HG03108 (cell line): ENCODE measurements around the gene SPIRE1.
"Not testable (repeated sequence)": the region's sequence is repeated elsewhere in the genome, so short reads cannot be mapped to it uniquely, and the experiment has no call there.

Source experiments
- ATAC-seq: cut with Tn5 transposase; IDR thresholded peaks from one replicate; pipeline ENCODE4 v1.9.1; 2021; ENCODE audit warnings: moderate library complexity; ENCODE audit not compliant: unreplicated experiment

SPIRE1 gene

GRCh38 chr18:12422936-12423335, 235.0 kb downstream of the SPIRE1 start:
- no peak for ATAC-seq

DNA sequence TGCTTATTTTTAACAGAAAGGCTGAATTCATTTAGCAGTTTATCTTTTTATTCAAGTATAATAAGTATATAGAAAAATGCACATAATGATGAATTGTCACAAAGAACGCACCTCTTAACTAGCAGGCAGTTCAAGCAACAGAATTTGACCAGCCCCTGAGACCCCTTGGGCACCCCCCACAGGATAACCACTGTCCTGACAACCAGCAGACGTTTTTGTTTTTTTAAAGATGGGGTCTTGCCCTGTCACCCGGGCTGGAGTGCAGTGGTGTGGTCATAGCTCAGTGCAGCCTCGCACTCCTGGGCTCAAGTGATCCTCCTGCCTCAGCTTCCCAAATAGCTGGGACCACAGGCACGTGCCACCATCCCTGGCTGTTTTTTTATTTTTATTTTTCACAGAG, 236.2 kb downstream of the SPIRE1 start:
- ATAC-seq = no peak

GRCh38 chr18:12420821-12421421, 237.0 kb downstream of the SPIRE1 start:
- ATAC-seq = no peak

- no peak for ATAC-seq
Observed at GRCh38 chr18:12417687-12418086, 240.2 kb downstream of the SPIRE1 start.

DNA sequence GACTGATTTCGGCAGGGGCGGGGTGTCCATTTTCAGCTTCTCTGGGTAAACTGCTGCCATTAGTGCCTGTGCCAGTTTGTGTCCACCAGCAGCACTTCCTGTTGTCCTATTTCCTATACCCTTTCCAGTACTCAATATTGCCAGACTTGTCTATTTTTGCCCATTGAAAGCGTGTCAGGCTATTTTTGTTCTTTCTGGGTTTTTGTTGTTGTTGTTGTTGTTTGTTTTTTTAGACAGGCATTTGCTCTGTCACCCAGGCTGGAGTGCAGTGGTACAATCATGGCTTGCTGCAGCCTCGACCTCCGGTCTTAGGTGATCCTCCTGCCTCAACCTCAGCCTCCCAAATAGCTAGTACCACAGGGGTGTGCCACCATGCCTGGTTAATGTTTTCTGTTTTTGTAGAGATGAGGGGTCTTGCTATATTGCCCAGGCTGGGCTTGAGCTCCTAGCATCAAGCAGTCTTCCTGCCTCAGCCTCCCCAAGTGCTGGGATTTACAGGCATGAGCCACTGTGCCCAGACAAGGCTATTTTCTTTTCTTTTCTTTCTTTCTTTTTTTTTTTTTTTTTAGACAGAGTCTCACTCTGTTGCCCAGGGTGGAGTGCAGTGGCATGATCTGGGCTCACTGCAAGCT, 241.7 kb downstream of the SPIRE1 start:
- ATAC-seq = no peak

DNA sequence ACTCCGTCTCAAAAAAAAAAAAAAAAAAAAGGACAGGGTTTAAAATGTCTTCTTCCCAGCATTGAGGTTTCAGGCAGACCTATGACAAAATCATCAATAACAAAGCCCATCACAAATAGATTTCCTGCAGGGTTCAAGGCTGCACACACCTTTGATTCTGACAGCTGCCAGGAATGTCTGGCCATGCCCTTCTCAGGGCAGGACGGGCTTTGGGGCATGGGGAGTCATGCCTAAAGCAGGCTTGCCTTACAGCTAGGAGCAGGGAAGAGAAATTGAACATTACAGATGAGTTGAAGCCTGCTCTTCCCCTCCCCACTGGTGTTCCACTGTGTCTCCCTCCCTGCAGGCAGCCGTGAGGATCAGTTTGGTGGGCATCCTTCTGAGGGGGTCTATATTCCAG, 246.5 kb downstream of the SPIRE1 start:
- ATAC-seq = no peak

GRCh38 chr18:12410747-12411146, 247.2 kb downstream of the SPIRE1 start:
- not testable (repeated sequence) for ATAC-seq

DNA sequence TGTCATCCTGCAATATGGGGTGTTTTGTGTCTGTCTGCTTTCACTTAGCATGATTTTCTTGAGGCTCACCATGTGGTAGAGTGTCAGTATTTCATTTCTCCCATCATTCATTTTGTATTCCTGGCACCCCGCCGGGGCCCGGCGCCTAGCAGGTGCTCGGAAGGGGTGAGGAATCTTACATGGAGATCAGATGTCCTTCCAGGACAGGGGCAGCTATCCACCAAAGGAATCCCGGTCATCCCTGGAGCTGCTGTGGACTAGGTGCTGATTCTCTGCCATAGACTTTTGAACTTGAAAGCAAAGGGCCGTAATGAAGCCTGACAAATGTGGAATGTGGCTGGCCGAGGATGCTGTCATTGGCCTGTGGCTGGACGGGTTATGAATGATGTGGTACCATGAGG, 247.8 kb downstream of the SPIRE1 start:
- no peak for ATAC-seq

- no peak for ATAC-seq
Observed at GRCh38 chr18:12409469-12409868, 248.4 kb downstream of the SPIRE1 start.

DNA sequence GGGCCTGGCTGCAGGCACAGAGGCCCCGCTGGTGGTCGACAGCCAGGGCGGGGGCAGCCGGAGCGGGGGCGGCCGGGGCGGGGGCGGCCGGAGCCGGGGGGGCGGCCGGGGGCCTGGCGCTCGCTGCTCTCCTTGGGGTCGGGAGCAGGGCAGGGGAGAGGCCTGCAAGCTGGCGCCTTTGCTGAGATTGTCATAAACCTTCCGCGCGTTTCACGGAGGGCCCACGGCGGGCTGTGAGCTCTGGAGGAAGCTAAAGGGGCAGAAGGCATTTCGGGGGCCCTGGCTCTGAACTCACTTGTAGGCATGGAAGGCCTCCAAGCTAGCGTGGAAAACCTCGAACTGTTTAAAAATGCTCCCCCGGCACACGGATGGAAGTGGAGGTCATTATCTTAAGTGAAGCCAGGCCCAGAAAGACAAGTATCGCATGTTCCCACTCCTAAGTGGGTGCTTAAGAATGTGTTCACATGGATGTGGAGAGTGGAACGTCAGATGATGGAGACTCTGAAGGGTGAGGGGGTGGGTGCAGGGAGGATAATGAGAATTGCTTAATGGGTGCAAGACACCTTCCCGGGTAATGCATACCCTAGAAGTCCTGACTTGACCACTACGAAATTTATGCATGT, 249.5 kb downstream of the SPIRE1 start:
- no peak for ATAC-seq

DNA sequence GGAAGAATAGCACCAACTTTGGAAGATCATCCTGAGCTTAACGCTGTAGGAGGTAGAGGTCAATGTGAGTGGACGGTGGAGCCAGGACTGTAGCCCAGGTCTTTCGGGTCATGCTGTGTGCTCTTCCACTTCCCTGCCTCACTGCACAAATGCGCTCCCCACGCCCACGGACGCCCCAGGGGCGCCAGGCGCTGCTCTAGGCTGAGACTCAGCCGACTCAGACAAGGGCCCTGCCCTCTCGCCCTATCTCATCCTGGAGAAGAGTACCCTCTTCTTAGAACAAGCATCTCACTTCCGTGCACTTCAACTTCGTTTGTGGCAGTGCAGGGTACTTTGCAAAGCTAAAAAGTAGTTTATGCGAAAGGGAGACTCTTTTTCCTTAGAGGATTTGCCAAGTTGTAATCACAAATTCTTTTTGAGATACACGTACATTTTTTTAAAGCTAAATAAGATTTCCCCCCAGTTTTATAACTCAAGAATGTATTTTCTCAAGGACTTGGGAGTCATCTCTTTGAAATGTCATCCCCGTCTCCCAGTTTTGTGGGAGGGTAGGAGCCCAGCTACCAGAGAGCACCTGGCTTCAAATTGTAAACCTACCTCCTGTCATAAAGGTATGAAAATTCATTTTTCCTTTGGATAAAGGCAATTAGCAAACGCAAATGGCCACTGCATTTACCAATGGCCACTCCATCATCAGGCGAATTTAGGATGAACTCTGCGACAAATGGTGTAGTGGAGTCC, 251.4 kb downstream of the SPIRE1 start:
- no peak for ATAC-seq

DNA sequence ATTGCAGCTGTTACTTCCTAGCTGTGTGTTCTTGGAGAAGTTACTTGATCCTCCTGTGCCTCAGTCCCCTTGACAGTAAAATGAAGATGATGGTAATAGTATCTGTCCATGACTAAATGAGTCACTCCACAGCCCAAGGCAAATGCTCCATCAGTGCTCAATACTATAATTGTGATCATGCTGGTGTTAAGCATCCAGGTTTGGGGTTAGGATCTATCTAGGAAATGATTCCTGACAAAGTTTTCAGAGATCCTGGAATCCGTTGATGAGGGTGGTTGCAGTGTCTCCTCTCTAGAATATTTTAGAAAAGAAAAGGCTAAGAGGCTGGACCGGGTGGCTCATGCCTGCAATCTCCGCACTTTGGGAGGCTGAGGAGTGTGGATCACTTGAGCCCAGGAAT, 252.8 kb downstream of the SPIRE1 start:
- no peak for ATAC-seq

DNA sequence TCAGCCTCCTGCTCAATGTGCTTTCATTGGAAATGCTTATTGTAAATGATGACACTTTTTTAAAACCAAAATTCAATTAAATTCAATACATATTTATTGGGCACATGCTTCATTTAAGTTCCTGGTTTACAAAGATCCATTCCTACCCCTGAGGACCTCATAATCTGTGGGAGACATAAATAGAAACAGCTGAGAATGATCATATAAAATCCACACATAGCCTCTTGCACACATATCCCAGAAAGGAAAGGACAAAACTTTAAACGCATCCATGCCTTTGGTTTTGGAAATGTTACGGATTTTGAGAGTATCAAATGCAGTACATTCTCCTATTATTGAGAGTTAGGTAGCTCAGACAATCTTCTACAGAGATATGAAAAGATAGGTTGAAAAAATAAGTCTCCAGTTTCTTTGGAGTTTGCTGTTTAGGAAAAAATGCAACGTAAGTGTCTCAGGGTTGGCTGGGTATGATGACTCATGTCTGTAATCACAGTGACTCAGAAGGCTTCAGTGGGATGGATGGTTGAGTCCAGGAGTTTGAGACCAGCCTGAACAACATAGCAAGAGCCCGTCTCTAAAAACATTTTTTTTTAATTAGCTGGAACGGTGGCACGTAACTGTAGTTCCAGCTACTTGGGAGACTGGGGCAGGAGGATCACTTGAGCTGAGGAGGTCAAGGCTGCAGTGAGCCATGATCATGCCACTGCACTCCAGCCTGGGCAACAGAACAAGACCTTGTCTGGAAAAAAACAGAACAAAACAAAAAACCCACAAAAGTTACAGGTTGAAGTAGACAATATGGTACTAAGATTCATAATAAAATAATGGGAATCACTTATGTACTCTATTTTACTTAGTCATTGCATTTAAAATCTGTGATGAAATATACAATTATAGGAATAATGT, 254.1 kb downstream of the SPIRE1 start:
- ATAC-seq = no peak

DNA sequence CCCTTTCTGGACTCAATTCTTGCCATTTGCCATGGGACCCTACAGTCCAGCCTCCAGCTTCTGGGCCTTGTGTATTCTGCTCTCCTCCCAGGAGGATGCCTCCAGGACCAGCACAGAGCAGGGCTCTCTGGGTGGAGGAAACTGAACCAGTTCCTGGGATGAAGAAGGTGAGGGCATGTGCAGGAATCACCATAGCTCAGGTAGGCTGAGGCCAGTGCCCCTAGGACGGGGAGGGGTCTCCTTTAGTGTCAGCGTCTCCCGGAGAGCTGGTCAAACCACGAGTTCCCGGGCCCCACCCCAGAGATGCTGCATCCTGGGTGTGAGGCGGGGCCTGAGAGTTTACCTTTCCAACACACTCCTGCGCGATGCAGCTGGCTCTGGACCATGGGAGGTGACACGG, 256.0 kb downstream of the SPIRE1 start:
- ATAC-seq = no peak

- ATAC-seq = no peak
Observed at GRCh38 chr18:12399231-12399630, 258.7 kb downstream of the SPIRE1 start.

- ATAC-seq = no peak
Observed at GRCh38 chr18:12398625-12399024, 259.3 kb downstream of the SPIRE1 start.

GRCh38 chr18:12397793-12398192, 260.1 kb downstream of the SPIRE1 start:
- ATAC-seq = no peak

DNA sequence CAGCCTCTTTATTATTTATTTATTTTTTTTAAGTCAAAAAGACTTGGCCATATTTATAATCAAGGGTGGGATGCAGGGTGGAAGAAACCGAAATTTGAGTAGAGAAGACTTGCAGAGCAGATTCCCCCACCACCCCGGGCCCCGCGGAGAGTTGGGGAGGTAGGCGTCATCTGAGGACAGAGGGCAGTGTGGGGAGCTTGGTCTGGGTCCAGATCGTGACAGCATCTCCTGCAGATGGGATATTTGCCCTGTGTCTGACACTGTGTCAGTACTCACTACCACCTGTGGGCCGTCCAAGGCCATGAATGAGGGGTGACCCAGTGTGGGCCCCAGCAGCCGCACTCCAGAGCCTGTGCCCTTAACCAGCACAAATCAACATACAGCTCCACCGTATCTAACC, 260.7 kb downstream of the SPIRE1 start:
- no peak for ATAC-seq
